ENCODE data around the gene APCDD1. TPM values are rescaled to one million over a fixed set of nuclear protein-coding genes. Genes with fewer than 3 reads are reported as not detected.

The APCDD1 gene
- total RNA-seq, 4 donors from 2014 or later: 4.6 to 13.0 (median 7.5) TPM

- intact Hi-C loops (cut with DNase I; ENCODE audit: low total_unique reads): no loop called here
These were observed 21.3 kb downstream of the APCDD1 start for GRCh38 chr18:10475654-10476291.

GRCh38 chr18:10476338-10476791 is 21.9 kb downstream of the APCDD1 start:
- H3K4me3 ChIP-seq: no peak overlapping the region
- no peak overlapping the region for H3K27ac ChIP-seq
- intact Hi-C loops (cut with DNase I; ENCODE audit: low total_unique reads) (no loop called here), in situ Hi-C loops (cut with MboI; ENCODE audit: low sequenced_read_pairs in 4 of 4) (no loop called here)
- no peak for ATAC-seq
- TF ChIP-seq CTCF (IDR thresholded peaks at IDR 0.05 in 4 of 5, conservative IDR thresholded peaks at IDR 0.05 in 1 of 5): no peak
- TF ChIP-seq POLR2A (IDR thresholded peaks at IDR 0.05): no peak
- no peak for DNase-seq
- H3K9me3 ChIP-seq: no peaks in the 10 kb centered on the region
- H3K36me3 ChIP-seq: no peaks in the 10 kb centered on the region
- H3K27me3 ChIP-seq: peaks cover 0 to 5% (median 0%) of the 10 kb centered on the region in 3 donors
- peaks cover 0 to 3% of the 10 kb centered on the region in 2 donors for H3K4me1 ChIP-seq

More at GRCh38 chr18:10475654-10476291, 21.3 kb downstream of the APCDD1 start:
- no peak for ATAC-seq
- in situ Hi-C loops (cut with MboI; ENCODE audit: low sequenced_read_pairs in 4 of 4): no loop called here
- peaks cover 0 to 3% of the 10 kb centered on the region in 2 donors for H3K4me1 ChIP-seq
- no peak overlapping the region for H3K4me3 ChIP-seq
- no peak overlapping the region for H3K27ac ChIP-seq
- TF ChIP-seq POLR2A (IDR thresholded peaks at IDR 0.05) (no peak), CTCF (IDR thresholded peaks at IDR 0.05 in 4 of 5, conservative IDR thresholded peaks at IDR 0.05 in 1 of 5) (no peak)
- H3K36me3 ChIP-seq: no peaks in the 10 kb centered on the region
- peaks cover 0 to 5% (median 0%) of the 10 kb centered on the region in 3 donors for H3K27me3 ChIP-seq
- DNase-seq: no peak
- H3K9me3 ChIP-seq: no peaks in the 10 kb centered on the region

- intact Hi-C loops (cut with DNase I; ENCODE audit: low total_unique reads): no loop called here
- no peak for ATAC-seq
- no peaks in the 10 kb centered on the region for H3K36me3 ChIP-seq
These were observed 22.9 kb downstream of the APCDD1 start for GRCh38 chr18:10477121-10477862.

GRCh38 chr18:10477863-10478260 is 23.4 kb downstream of the APCDD1 start:
- no peak for TF ChIP-seq CTCF (IDR thresholded peaks at IDR 0.05 in 4 of 5, conservative IDR thresholded peaks at IDR 0.05 in 1 of 5)
- no peak for TF ChIP-seq POLR2A (IDR thresholded peaks at IDR 0.05)
- in situ Hi-C loops (cut with MboI; ENCODE audit: low sequenced_read_pairs in 4 of 4) (no loop called here), intact Hi-C loops (cut with DNase I; ENCODE audit: low total_unique reads) (no loop called here)
- DNase-seq (no peak), ATAC-seq (no peak)
- no peak overlapping the region for H3K27ac ChIP-seq
- no peak overlapping the region for H3K4me3 ChIP-seq
- peaks cover 0 to 5% (median 0%) of the 10 kb centered on the region in 3 donors for H3K27me3 ChIP-seq
- no peaks in the 10 kb centered on the region for H3K36me3 ChIP-seq
- peaks cover 0 to 3% of the 10 kb centered on the region in 2 donors for H3K4me1 ChIP-seq
- H3K9me3 ChIP-seq: no peaks in the 10 kb centered on the region

More at GRCh38 chr18:10477121-10477862, 22.9 kb downstream of the APCDD1 start:
- H3K4me1 ChIP-seq: peaks cover 0 to 3% of the 10 kb centered on the region in 2 donors
- no peaks in the 10 kb centered on the region for H3K9me3 ChIP-seq
- H3K27me3 ChIP-seq: peaks cover 0 to 5% (median 0%) of the 10 kb centered on the region in 3 donors
- DNase-seq: no peak
- no peak overlapping the region for H3K4me3 ChIP-seq
- H3K27ac ChIP-seq: no peak overlapping the region
- TF ChIP-seq POLR2A (IDR thresholded peaks at IDR 0.05): no peak
- TF ChIP-seq CTCF (IDR thresholded peaks at IDR 0.05 in 4 of 5, conservative IDR thresholded peaks at IDR 0.05 in 1 of 5): no peak
- in situ Hi-C loops (cut with MboI; ENCODE audit: low sequenced_read_pairs in 4 of 4): no loop called here
